ENCODE data around the gene MEOX1.

DNA sequence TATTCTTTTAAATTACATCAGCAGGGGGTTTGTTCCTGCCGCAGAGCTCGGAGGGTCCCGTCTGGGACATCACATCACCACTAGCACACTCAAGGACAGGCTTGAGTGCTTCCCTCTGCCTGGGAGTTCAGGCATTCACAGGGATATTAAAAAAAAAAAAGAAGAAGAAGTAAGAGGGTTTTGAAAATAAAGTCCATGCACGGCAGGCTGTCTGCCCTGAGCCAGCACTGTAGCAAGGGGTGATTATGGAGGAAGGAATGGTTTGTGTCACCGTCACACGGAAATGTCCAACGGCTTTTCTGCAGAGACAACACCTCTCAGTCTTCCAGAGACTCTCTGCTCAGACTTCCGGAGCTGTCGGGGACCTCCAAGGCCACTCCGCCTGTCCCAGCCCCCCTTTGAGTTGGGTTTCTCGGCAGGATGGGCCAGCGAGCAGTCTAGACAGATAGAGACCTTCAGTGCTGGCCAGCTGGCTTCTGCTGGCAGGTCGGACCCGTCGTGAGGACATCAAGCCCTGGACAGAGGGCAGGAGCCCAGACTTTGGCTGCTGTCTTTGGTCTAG lies 33.6 kb downstream of the MEOX1 start:
- TF ChIP-seq, protein P1, sequence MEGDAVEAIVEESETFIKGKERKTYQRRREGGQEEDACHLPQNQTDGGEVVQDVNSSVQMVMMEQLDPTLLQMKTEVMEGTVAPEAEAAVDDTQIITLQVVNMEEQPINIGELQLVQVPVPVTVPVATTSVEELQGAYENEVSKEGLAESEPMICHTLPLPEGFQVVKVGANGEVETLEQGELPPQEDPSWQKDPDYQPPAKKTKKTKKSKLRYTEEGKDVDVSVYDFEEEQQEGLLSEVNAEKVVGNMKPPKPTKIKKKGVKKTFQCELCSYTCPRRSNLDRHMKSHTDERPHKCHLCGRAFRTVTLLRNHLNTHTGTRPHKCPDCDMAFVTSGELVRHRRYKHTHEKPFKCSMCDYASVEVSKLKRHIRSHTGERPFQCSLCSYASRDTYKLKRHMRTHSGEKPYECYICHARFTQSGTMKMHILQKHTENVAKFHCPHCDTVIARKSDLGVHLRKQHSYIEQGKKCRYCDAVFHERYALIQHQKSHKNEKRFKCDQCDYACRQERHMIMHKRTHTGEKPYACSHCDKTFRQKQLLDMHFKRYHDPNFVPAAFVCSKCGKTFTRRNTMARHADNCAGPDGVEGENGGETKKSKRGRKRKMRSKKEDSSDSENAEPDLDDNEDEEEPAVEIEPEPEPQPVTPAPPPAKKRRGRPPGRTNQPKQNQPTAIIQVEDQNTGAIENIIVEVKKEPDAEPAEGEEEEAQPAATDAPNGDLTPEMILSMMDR (IDR thresholded peaks at IDR 0.05) = no peak
- TF ChIP-seq POLR2A (IDR thresholded peaks at IDR 0.05) = no peak
